ENCODE measurements around the gene CCS.

CCS gene

GRCh38 chr11:66554602-66555001, 38.4 kb upstream of the CCS start:
- Histone ChIP-seq H3K79me1 (ENCODE audit: low read length) (no peaks in the 10 kb centered on the region), H4K8ac (ENCODE audit: low read depth, low read length) (no peak overlapping the region), H4K91ac (ENCODE audit: low read depth, low read length) (no peak overlapping the region), H3K4me1 (ENCODE audit: control insufficient read depth in 1 of 2, insufficient read depth in 2 of 2, low read length in 2 of 2) (no peaks in the 10 kb centered on the region), H3K36me3 (ENCODE audit: control insufficient read depth in 1 of 2, insufficient read depth in 2 of 2, low read length in 2 of 2) (no peaks in the 10 kb centered on the region), H3K4me3 (ENCODE audit: low read depth, low read length) (no peak overlapping the region), H3K4ac (ENCODE audit: low read depth, low read length) (no peak overlapping the region), H3K79me2 (ENCODE audit: control insufficient read depth, insufficient read depth, low read length, poor library complexity) (no peaks in the 10 kb centered on the region), H3K9ac (ENCODE audit: low read length) (no peak overlapping the region), H3K9me3 (ENCODE audit: insufficient read depth, low read depth, low read length) (peaks cover 4% of the 10 kb centered on the region), H3K14ac (ENCODE audit: low read length) (no peak overlapping the region), H4K12ac (ENCODE audit: low read depth, low read length) (no peak overlapping the region), H2BK120ac (ENCODE audit: insufficient read depth, low read length, poor library complexity) (no peak overlapping the region), H2AFZ (ENCODE audit: insufficient read depth, low read length, poor library complexity) (no peak overlapping the region), H3K27ac (ENCODE audit: low read depth, low read length) (no peak overlapping the region), H3K27me3 (ENCODE audit: insufficient read depth, low read length) (no peaks in the 10 kb centered on the region), H3K18ac (ENCODE audit: low read length) (no peak overlapping the region), H2BK5ac (ENCODE audit: low read depth, low read length, poor library complexity) (no peak overlapping the region), H2BK12ac (ENCODE audit: low read length) (no peak overlapping the region), H3K4me2 (ENCODE audit: low read length) (no peak overlapping the region), H3K23ac (ENCODE audit: low read length) (no peak overlapping the region), H2AK5ac (ENCODE audit: low read length) (no peak overlapping the region)
- DNase-seq: no peak
- WGBS (ENCODE audit: extremely low coverage, insufficient coverage, insufficient read length): no CpG with 5 or more reads among the region's 5 CpGs

GRCh38 chr11:66555416-66555815, 37.6 kb upstream of the CCS start:
- Histone ChIP-seq H3K4ac (ENCODE audit: low read depth, low read length) (no peak overlapping the region), H3K23ac (ENCODE audit: low read length) (no peak overlapping the region), H3K4me2 (ENCODE audit: low read length) (no peak overlapping the region)

DNA sequence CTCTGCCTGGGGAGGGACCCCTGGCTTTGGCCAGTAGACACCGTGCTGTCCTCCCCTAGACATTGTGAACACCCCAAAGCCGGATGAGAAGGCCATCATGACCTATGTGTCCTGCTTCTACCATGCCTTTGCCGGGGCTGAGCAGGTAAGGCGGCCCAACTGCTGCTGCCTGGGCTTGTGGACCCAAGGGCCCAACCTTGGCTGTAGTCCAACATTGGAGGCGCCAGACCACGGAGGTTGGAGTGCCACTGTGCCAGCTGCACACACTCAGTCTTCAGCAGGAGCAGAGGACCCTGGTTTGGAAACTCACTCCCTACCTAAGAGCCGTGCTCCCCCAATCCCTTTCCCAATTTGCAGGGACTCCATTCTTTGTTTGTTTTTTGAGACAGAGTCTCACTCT, 36.9 kb upstream of the CCS start:
- no peaks in the 10 kb centered on the region for H3K79me1 ChIP-seq (ENCODE audit: low read length)
- H2AK5ac ChIP-seq (ENCODE audit: low read length): no peak overlapping the region
- no peak overlapping the region for H3K4me3 ChIP-seq (ENCODE audit: low read depth, low read length)
- H3K36me3 ChIP-seq (ENCODE audit: control insufficient read depth in 1 of 2, insufficient read depth in 2 of 2, low read length in 2 of 2): no peaks in the 10 kb centered on the region
- no peaks in the 10 kb centered on the region for H3K27me3 ChIP-seq (ENCODE audit: insufficient read depth, low read length)
- H2BK120ac ChIP-seq (ENCODE audit: insufficient read depth, low read length, poor library complexity): no peak overlapping the region
- no peak overlapping the region for H3K23ac ChIP-seq (ENCODE audit: low read length)
- no peak overlapping the region for H4K12ac ChIP-seq (ENCODE audit: low read depth, low read length)
- H3K9ac ChIP-seq (ENCODE audit: low read length): no peak overlapping the region
- H3K27ac ChIP-seq (ENCODE audit: low read depth, low read length): no peak overlapping the region
- H2BK12ac ChIP-seq (ENCODE audit: low read length): no peak overlapping the region
- H3K4me1 ChIP-seq (ENCODE audit: control insufficient read depth in 1 of 2, insufficient read depth in 2 of 2, low read length in 2 of 2): no peaks in the 10 kb centered on the region
- H3K18ac ChIP-seq (ENCODE audit: low read length): no peak overlapping the region
- peaks cover 4% of the 10 kb centered on the region for H3K9me3 ChIP-seq (ENCODE audit: insufficient read depth, low read depth, low read length)
- DNase-seq: no peak
- H2BK5ac ChIP-seq (ENCODE audit: low read depth, low read length, poor library complexity): no peak overlapping the region
- no peak overlapping the region for H3K14ac ChIP-seq (ENCODE audit: low read length)
- no CpG with 5 or more reads among the region's 7 CpGs for WGBS (ENCODE audit: extremely low coverage, insufficient coverage, insufficient read length)
- H3K79me2 ChIP-seq (ENCODE audit: control insufficient read depth, insufficient read depth, low read length, poor library complexity): no peaks in the 10 kb centered on the region
- no peak overlapping the region for H4K8ac ChIP-seq (ENCODE audit: low read depth, low read length)
- no peak overlapping the region for H3K4me2 ChIP-seq (ENCODE audit: low read length)
- H3K4ac ChIP-seq (ENCODE audit: low read depth, low read length): no peak overlapping the region
- no peak overlapping the region for H4K91ac ChIP-seq (ENCODE audit: low read depth, low read length)
- no peak overlapping the region for H2AFZ ChIP-seq (ENCODE audit: insufficient read depth, low read length, poor library complexity)

More at GRCh38 chr11:66555416-66555815, 37.6 kb upstream of the CCS start:
- Histone ChIP-seq H4K8ac (ENCODE audit: low read depth, low read length) (no peak overlapping the region), H3K18ac (ENCODE audit: low read length) (no peak overlapping the region), H4K12ac (ENCODE audit: low read depth, low read length) (no peak overlapping the region), H3K4me1 (ENCODE audit: control insufficient read depth in 1 of 2, insufficient read depth in 2 of 2, low read length in 2 of 2) (no peaks in the 10 kb centered on the region), H2BK120ac (ENCODE audit: insufficient read depth, low read length, poor library complexity) (no peak overlapping the region), H2AK5ac (ENCODE audit: low read length) (no peak overlapping the region), H3K9me3 (ENCODE audit: insufficient read depth, low read depth, low read length) (peaks cover 4% of the 10 kb centered on the region), H3K79me2 (ENCODE audit: control insufficient read depth, insufficient read depth, low read length, poor library complexity) (no peaks in the 10 kb centered on the region), H3K27me3 (ENCODE audit: insufficient read depth, low read length) (no peaks in the 10 kb centered on the region), H4K91ac (ENCODE audit: low read depth, low read length) (no peak overlapping the region), H3K79me1 (ENCODE audit: low read length) (no peaks in the 10 kb centered on the region), H2BK5ac (ENCODE audit: low read depth, low read length, poor library complexity) (no peak overlapping the region), H3K27ac (ENCODE audit: low read depth, low read length) (no peak overlapping the region), H3K9ac (ENCODE audit: low read length) (no peak overlapping the region), H2AFZ (ENCODE audit: insufficient read depth, low read length, poor library complexity) (no peak overlapping the region), H2BK12ac (ENCODE audit: low read length) (no peak overlapping the region), H3K36me3 (ENCODE audit: control insufficient read depth in 1 of 2, insufficient read depth in 2 of 2, low read length in 2 of 2) (no peaks in the 10 kb centered on the region), H3K14ac (ENCODE audit: low read length) (no peak overlapping the region), H3K4me3 (ENCODE audit: low read depth, low read length) (no peak overlapping the region)
- no CpG with 5 or more reads among the region's 3 CpGs for WGBS (ENCODE audit: extremely low coverage, insufficient coverage, insufficient read length)
- DNase-seq: no peak

DNA sequence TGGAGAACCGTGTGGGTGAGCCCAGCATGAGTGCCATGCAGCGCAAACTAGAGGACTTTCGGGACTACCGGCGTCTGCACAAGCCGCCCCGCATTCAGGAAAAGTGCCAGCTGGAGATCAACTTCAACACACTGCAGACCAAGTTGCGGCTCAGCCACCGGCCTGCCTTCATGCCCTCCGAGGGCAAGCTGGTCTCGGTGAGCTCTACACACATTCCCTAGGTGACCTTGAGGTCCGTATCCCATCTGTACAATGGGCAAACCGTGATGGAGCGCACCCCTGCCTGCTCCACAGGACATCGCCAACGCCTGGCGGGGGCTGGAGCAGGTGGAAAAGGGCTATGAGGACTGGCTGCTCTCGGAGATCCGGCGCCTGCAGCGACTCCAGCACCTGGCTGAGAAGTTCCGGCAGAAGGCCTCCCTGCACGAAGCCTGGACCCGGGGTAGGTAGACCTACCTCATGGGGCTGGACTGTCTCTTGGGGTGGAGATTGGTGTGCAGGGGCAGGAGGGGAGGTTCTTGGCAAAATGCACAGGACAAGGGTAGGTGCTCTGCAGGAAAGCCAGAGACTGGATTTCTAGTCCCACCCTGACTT, 35.2 kb upstream of the CCS start:
- Histone ChIP-seq H3K79me2 (ENCODE audit: control insufficient read depth, insufficient read depth, low read length, poor library complexity) (no peaks in the 10 kb centered on the region), H3K4me1 (ENCODE audit: control insufficient read depth in 1 of 2, insufficient read depth in 2 of 2, low read length in 2 of 2) (no peaks in the 10 kb centered on the region), H3K4ac (ENCODE audit: low read depth, low read length) (no peak overlapping the region), H3K14ac (ENCODE audit: low read length) (no peak overlapping the region), H2BK5ac (ENCODE audit: low read depth, low read length, poor library complexity) (no peak overlapping the region), H3K9ac (ENCODE audit: low read length) (no peak overlapping the region), H3K9me3 (ENCODE audit: insufficient read depth, low read depth, low read length) (peaks cover 4% of the 10 kb centered on the region), H4K91ac (ENCODE audit: low read depth, low read length) (no peak overlapping the region), H4K8ac (ENCODE audit: low read depth, low read length) (no peak overlapping the region), H2BK120ac (ENCODE audit: insufficient read depth, low read length, poor library complexity) (no peak overlapping the region), H4K12ac (ENCODE audit: low read depth, low read length) (no peak overlapping the region), H3K18ac (ENCODE audit: low read length) (no peak overlapping the region), H3K36me3 (ENCODE audit: control insufficient read depth in 1 of 2, insufficient read depth in 2 of 2, low read length in 2 of 2) (no peaks in the 10 kb centered on the region), H2AFZ (ENCODE audit: insufficient read depth, low read length, poor library complexity) (no peak overlapping the region), H3K4me3 (ENCODE audit: low read depth, low read length) (no peak overlapping the region), H2AK5ac (ENCODE audit: low read length) (no peak overlapping the region), H3K27me3 (ENCODE audit: insufficient read depth, low read length) (no peaks in the 10 kb centered on the region), H3K23ac (ENCODE audit: low read length) (no peak overlapping the region), H2BK12ac (ENCODE audit: low read length) (no peak overlapping the region), H3K79me1 (ENCODE audit: low read length) (no peaks in the 10 kb centered on the region), H3K27ac (ENCODE audit: low read depth, low read length) (no peak overlapping the region), H3K4me2 (ENCODE audit: low read length) (no peak overlapping the region)
- WGBS (ENCODE audit: extremely low coverage, insufficient coverage, insufficient read length): no CpG with 5 or more reads among the region's 24 CpGs
- no peak for DNase-seq
